Measurements from ENCODE around the gene MAP2K6.

The MAP2K6 gene

GRCh38 chr17:69539781-69540319 is 125.4 kb downstream of the MAP2K6 start:
- no peak for DNase-seq

GRCh38 chr17:69540356-69540755 is 125.9 kb downstream of the MAP2K6 start:
- no peak for DNase-seq

GRCh38 chr17:69547230-69547629 is 132.7 kb downstream of the MAP2K6 start:
- DNase-seq, result no peak

- no peak for DNase-seq
Observed at GRCh38 chr17:69547947-69548346, 133.4 kb downstream of the MAP2K6 start.

DNA sequence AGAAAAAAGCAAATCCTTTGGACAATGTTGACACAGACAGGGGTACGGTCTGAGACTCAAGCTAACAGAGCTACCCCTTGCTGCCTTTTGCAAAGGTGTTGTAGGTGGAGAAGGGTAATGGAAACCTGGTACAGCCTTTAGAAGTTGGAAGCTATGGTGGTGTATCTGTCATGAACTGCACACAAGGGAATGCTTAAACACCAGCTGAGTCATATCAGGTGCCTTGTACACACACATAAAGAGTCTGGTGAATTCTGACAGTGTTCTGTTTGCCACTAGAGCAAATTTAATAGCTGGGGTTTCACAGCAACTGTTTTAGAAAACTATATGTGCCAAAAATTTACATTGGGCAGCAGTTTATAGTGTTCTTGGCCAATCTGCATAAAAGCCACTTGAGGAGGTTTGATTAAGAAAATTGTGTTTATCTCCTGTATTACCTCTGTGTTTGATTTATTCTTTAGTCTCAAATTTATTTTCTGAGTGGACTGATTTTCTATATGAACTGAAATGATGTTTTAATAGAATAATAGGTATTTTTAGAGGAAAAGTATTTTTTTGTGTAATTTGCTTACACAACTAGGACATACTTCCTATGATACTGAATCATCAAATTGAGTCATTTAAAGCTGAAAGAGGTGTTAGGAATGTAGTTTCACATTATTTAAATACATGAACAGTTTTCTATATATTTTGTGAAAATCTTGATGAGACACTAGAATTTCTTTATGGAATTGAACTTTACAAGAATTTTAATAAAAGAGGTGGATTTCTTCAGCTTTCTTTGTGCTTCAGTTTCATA is 136.9 kb downstream of the MAP2K6 start:
- DNase-seq, result no peak

DNA sequence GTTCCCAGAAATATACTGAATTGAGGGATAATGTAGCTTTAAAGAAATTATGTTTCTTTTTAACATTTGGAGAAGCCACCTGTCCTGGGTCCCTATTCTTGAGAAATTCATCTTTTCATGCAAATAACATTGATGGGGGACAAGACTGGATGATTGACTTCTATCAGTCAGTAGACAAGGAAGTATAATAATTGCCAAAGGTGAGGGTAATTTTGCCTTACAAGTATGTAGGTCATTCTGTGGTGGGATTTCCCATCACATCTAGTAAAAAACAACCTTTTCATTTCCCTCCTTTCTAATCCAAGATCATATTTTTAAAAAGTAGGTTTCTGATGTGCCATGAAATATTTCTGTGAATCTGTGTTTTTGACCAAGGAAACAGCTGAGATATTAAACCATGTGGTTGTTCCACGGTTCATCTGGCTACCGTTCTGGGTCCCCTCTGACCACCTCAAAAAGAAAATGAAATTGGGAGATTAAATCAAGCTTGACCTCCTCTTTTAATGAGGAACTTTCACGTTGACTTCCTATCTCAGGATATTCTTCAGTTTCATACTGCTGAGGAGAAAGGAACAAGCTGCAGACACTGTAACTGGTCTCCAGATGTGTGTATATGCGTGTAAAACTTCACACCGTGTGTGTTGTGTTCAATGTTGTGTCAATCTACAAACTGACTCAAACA is 138.6 kb downstream of the MAP2K6 start:
- no peak for DNase-seq

- no peak for DNase-seq
Observed at GRCh38 chr17:69555056-69555455, 140.6 kb downstream of the MAP2K6 start.

GRCh38 chr17:69557339-69557738 is 142.8 kb downstream of the MAP2K6 start:
- no peak for DNase-seq

DNA sequence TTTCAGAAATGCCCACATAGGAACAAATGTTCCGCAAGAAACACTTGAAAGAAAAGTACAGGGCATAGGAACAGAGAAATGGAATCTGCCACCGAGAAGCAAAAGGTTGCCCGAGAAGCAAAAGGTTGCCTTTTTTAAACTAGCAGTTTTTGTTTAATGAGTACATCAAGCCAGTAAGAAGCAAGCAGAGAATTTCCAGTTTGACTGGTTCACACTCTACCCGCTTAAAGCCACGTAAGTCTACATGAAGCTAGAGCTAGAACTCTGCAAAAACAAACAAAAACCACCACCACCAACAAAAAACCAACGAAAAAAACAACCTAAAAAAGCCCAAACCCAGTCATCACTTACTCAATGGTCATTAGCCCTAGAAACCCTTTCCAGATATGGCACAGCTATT is 144.3 kb downstream of the MAP2K6 start:
- DNase-seq, result no peak

DNA sequence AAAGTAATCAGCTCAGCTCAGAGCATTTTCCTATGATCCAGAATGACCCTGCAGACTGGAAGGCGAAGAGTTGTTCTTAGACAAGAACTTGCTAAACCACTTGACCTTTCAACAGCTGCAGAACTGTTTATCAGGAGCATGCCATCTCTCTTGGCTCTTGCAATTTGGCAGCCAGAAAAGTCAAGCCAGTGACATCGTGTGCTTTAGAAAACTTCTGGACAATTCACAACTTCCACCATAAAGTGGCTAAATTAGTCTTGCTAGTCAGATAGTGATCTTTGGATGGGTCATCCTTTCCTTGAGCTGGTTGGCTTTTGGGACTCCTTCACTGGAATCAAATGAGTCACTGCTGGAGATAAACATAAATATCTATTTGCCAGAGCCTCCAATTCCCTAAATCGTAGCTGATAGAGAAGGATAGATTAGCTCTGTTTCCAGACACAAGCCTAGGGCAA is 146.5 kb downstream of the MAP2K6 start:
- no peak for DNase-seq

DNA sequence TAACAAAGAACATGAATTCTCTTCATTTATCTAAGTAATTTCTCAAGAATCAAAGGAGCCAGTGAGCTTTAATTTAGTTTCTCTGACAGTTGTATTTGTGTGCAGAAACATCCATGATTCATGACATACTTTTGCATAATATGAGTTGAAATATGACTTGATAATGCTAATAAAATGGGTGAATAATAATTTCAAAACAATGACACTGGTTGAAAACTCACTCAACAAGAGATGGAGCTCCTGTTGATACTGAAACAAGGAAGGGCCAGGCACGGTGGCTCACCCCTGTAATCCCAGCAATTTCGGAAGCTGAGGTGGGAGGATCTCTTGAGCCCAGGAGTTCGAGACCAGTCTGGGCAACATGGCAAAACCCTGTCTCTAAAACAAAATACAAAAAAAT is 147.0 kb downstream of the MAP2K6 start:
- DNase-seq, result no peak

- DNase-seq, result no peak
Observed at GRCh38 chr17:69565447-69565846, 150.9 kb downstream of the MAP2K6 start.

DNA sequence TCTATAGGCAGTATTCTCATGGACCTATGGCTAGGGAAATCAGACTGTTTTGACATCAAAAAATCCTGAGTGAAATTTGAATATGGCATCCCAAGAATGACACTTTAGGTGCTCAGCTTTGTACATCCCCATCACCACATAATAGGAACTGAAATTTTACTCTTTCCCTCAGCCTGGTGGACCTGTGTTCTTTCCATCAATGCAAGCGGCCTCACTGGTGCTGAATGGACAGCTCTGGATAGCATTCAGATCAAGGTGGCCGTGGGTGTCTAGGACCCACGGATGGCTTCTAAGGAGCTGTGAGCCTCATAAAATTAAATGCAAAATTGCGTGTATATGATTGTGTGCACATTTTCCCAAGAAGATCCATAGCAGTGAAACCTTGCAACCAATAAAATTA is 152.6 kb downstream of the MAP2K6 start:
- no peak for DNase-seq

GRCh38 chr17:69572747-69573146 is 158.2 kb downstream of the MAP2K6 start:
- DNase-seq, result no peak

GRCh38 chr17:69573396-69573795 is 158.9 kb downstream of the MAP2K6 start:
- no peak for DNase-seq

GRCh38 chr17:69574257-69575197 is 160.0 kb downstream of the MAP2K6 start:
- DNase-seq, result no peak

DNA sequence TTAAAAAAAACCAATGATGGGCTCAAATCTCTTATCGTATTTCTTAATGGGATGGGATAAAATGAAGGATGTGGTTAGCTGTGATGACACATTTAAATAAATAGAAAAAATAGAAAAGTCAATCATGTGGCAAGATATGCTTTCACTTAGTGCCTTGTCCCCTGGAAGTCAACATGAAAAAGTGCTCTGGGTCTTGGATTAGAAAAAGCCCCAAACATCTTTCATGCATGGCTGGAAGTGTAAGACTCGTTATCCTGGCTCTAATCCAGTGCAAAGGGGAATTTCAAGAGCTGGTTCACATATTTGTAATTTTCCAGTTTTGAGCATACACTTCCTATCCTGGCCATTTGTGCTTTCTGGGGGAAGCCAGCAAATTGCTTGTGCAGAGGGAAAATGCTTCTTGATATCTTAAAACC is 160.9 kb downstream of the MAP2K6 start:
- DNase-seq, result no peak

DNA sequence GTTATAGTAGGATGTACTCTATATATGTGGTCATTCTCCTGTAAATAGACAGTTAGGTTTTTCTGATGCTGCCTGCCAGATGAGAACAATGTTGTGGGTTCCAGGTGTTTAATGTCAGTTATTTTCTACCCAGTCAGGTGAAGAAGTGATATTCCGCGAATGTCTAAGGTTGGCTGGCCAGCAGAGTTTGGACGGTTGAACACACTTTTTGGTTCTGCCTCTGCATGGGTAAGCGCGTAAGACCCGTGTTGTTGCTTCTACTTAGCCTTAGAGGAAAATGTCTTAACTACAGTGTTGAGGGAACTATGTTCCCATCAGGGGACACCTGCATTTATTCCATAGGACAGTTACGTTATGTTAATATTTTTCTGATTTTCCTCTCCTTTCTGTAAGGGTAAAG is 162.6 kb downstream of the MAP2K6 start:
- DNase-seq, result no peak

DNA sequence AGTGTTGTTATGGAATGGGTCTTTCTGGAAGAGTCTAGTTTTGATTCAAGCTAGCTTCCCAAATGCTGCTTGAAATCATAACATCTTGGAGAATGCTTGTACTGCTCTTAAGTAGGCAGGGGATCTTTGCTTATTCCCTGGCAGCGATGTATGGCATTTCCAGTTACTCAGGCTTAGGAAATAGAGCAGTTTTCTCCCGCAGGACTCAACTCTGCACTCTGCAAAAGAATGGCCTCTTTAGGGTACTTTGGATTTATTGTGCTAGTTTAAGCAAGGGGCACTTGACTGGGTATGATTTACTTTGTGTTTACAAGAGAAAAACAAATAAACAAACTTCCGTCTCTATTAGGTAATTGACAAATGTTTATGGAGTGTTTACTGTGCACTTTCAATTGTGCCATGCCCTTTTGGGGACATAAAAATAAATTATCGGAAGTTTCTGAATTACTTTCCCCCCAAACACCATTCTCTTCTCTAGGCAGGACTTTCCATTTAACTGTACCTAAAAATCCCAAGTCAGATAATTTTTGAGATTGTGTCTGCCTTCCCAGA is 164.0 kb downstream of the MAP2K6 start:
- no peak for DNase-seq

- DNase-seq, result no peak
Observed at GRCh38 chr17:69579961-69580677, 165.6 kb downstream of the MAP2K6 start.

DNA sequence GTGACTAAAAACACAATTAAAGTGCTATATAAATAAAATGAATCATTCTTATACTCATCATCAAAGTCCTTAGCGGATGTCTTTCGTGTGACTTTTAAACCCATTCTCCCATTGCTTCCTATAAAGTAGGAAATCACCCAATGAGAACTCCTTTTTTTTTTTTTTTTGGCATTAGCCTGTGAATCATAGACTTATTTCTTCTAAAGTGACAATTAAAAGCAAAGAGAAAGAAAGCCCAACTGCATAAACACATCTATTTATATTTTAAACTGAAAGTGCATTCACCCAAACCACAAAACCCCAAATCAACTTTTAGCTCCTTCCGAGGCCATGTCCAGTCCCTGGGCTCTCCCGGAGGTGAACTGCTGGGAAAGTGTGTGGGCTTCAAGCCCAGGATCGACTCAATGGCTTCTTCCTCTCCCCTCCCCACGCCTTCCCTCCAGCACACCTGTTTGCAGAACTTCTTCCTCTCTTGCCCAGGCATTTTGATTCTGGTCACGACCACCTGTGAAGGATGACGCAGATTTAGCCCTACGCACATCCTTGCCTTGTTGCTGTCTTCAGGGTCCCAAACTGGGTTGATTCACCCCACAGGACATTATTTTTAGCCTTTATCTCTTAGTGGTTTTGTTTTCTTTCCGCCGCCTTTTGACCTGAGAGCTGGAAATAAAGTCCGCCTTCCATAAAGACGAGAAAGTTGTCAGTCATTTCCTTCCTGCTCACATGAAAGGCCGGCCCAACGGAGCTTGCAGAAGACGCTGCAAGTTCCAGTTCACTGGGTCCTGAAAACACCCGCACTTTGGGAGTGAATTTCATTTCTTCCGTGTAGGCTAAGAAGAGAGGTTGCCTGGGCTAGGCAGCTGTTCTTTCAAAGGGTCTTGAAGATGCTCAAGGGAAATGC is 166.8 kb downstream of the MAP2K6 start:
- peak; percentile 20 for DNase-seq
